ENCODE data around the gene PSMD11. TPM values are rescaled to one million over a fixed set of nuclear protein-coding genes. Genes with fewer than 3 reads are reported as not detected.

PSMD11 gene
- total and polyA plus RNA-seq, 2 of the 8 experiments (the other 6 are each of a cell fraction or from before 2014, with no cell fraction given), result 68.4 to 171 TPM

GRCh38 chr17:32497431-32498205 lies 53.3 kb downstream of the PSMD11 start:
- H2AK5ac ChIP-seq (ENCODE audit: low read depth, low read length), result no peak overlapping the region
- 0 out of 2 replicates have a peak overlapping the region, but pooled peaks have one; percentile 18 for H2BK20ac ChIP-seq (ENCODE audit: low read length)
- no peak overlapping the region for H2BK5ac ChIP-seq (ENCODE audit: low read depth, low read length)
- no peak overlapping the region for H2BK12ac ChIP-seq (ENCODE audit: low read depth, low read length)
- no peaks in the 10 kb centered on the region for H3K79me2 ChIP-seq (ENCODE audit: control insufficient read depth in 1 of 2, insufficient read depth in 2 of 2, low read length in 2 of 2)
- no peak overlapping the region for H4K8ac ChIP-seq (ENCODE audit: extremely low read depth, insufficient read depth, low read length)
- H3K27ac ChIP-seq (ENCODE audit: low read depth, low read length), result no peak overlapping the region
- H3K4me1 ChIP-seq (replicated peaks in 1 of 4; ENCODE audit: control insufficient read depth in 3 of 4, insufficient read depth in 4 of 4, low read length in 3 of 4), result peaks cover 0 to 6% (median 5%) of the 10 kb centered on the region in 4 experiments; a peak in 5 of 7 replicates
- WGBS, 2 experiments (ENCODE audit: extremely low coverage in 1 of 2, insufficient coverage in 1 of 2, insufficient read length in 1 of 2, insufficient replicate concordance in 2 of 2, low coverage in 1 of 2, low lambda C conversion rate in 2 of 2, missing lambda C conversion rate in 1 of 2), result 81% methylated on average over 17 of the region's 18 CpGs; no CpG with 5 or more reads in 1 of the 2 experiments
- no peak overlapping the region for H2BK120ac ChIP-seq (replicated peaks; ENCODE audit: low read depth, low read length)
- no peak overlapping the region for H3K14ac ChIP-seq (ENCODE audit: insufficient read length)
- H3K4me3 ChIP-seq (ENCODE audit: extremely low read depth in 1 of 4, insufficient read depth in 2 of 4, low read depth in 3 of 4, low read length in 4 of 4), result no peak overlapping the region
- H2AFZ ChIP-seq (ENCODE audit: low read length), result no peak overlapping the region
- FAIRE-seq (no peak), DNase-seq (ENCODE audit: low read depth in 1 of 2, low spot score in 2 of 2) (no peak)
- no peak overlapping the region; the same call in 1 of the 2 replicates for H3K18ac ChIP-seq (ENCODE audit: extremely low read depth, low read length)
- TF ChIP-seq YY1 (IDR thresholded peaks at IDR 0.05; ENCODE audit: low read depth, low read length) (no peak), JUND (IDR thresholded peaks at IDR 0.05; ENCODE audit: low read length) (no peak), CEBPB (IDR thresholded peaks at IDR 0.05; ENCODE audit: low read depth, low read length) (no peak), HDAC6 (IDR thresholded peaks at IDR 0.05; ENCODE audit: low read depth, low read length) (no peak), HDAC2 (IDR thresholded peaks at IDR 0.05; ENCODE audit: borderline replicate concordance in 1 of 2, low read depth in 2 of 2, low read length in 2 of 2) (no peak), RAD21 (IDR thresholded peaks at IDR 0.05 in 1 of 2, conservative IDR thresholded peaks at IDR 0.05 in 1 of 2; ENCODE audit: low read depth in 2 of 2, low read length in 2 of 2) (peak; percentile 53 to 66), CTCF (IDR thresholded peaks at IDR 0.05; ENCODE audit: control extremely low read depth in 1 of 3, insufficient read depth in 1 of 3, low read depth in 1 of 3, low read length in 3 of 3) (peak; percentile 26 to 36 (median 31); a peak in 2 of 4 replicates), GTF2F1 (IDR thresholded peaks at IDR 0.05; ENCODE audit: borderline replicate concordance, low read depth, low read length) (no peak)
- no peaks in the 10 kb centered on the region for H4K20me1 ChIP-seq (replicated peaks in 1 of 2; ENCODE audit: control insufficient read depth in 1 of 2, insufficient read depth in 2 of 2, low read length in 2 of 2)
- ChIA-PET POLR2A (ENCODE audit: partially characterized antibody) (interaction anchor here (1.5 kb wide), 2 partner anchors 10 to 12 kb away, joined by 5 to 7 read pairs; partner anchors contain the start of gene CDK5R1), CTCF (ENCODE audit: partially characterized antibody) (interaction anchor here (0.5 to 2.2 kb wide), 12 partner anchors 10 to 1461 kb away, joined by 3 to 8 read pairs (median 3); partner anchors contain the start of gene CDK5R1)
- no peak overlapping the region for H4K91ac ChIP-seq (replicated peaks; ENCODE audit: insufficient read length, low read length)
- no peak overlapping the region for H3K4me2 ChIP-seq (ENCODE audit: insufficient read depth in 1 of 2, low read depth in 2 of 2, low read length in 2 of 2)
- H3K27me3 ChIP-seq (replicated peaks in 1 of 4; ENCODE audit: control insufficient read depth in 3 of 4, extremely low read depth in 1 of 4, insufficient read depth in 3 of 4, low read length in 3 of 4), result no peaks in the 10 kb centered on the region
- H4K5ac ChIP-seq (ENCODE audit: insufficient read length, low read depth, low read length), result no peak overlapping the region
- no peaks in the 10 kb centered on the region for H3K79me1 ChIP-seq (ENCODE audit: low read depth, low read length)
- no peak overlapping the region for H2BK15ac ChIP-seq (ENCODE audit: low read length)
- H3K9me3 ChIP-seq (ENCODE audit: insufficient read depth in 2 of 2, low read depth in 1 of 2, low read length in 1 of 2), result no peaks in the 10 kb centered on the region
- no peak overlapping the region for H3K23ac ChIP-seq (ENCODE audit: insufficient read length)
- no peaks in the 10 kb centered on the region for H3K36me3 ChIP-seq (ENCODE audit: control insufficient read depth in 2 of 4, insufficient read depth in 4 of 4, low read length in 3 of 4)
- no peaks in the 10 kb centered on the region for H3K23me2 ChIP-seq (ENCODE audit: low read depth, low read length)
- no peak overlapping the region for H3K56ac ChIP-seq (replicated peaks; ENCODE audit: insufficient read length, low read depth, low read length)
- H3K4ac ChIP-seq (replicated peaks; ENCODE audit: insufficient read length, low read depth, low read length), result no peak overlapping the region
- no peak overlapping the region for H3K9ac ChIP-seq (replicated peaks in 1 of 4; ENCODE audit: extremely low read depth in 1 of 4, low read depth in 3 of 4, low read length in 3 of 4)
